HG03025 (cell line): ENCODE measurements around the gene ZNF260.
"Not testable (repeated sequence)": the region's sequence is repeated elsewhere in the genome, so short reads cannot be mapped to it uniquely, and the experiment has no call there.

Experiments
- ATAC-seq: cut with Tn5 transposase; IDR thresholded peaks from one replicate; pipeline ENCODE4 v1.9.1; 2021; ENCODE audit warnings: mild to moderate bottlenecking, moderate library complexity; ENCODE audit not compliant: unreplicated experiment, low FRiP score

Gene ZNF260

DNA sequence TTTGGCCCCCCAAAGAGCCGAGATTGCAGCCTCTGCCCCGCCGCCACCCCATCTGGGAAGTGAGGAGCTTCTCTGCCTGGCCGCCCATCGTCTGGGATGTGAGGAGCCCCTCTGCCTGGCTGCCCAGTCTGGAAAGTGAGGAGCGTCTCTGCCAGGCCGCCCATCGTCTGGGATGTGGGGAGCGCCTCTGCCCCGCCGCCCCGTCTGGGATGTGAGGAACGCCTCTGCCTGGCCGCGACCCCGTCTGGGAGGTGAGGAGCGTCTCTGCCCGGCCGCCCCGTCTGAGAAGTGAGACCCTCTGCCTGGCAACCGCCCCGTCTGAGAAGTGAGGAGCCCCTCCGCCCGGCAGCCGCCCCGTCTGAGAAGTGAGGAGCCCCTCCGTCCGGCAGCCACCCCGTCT, 37.2 kb downstream of the ZNF260 start:
- not testable (repeated sequence) for ATAC-seq

GRCh38 chr19:36489920-36490415, 38.1 kb downstream of the ZNF260 start:
- ATAC-seq, result peak; percentile 61

DNA sequence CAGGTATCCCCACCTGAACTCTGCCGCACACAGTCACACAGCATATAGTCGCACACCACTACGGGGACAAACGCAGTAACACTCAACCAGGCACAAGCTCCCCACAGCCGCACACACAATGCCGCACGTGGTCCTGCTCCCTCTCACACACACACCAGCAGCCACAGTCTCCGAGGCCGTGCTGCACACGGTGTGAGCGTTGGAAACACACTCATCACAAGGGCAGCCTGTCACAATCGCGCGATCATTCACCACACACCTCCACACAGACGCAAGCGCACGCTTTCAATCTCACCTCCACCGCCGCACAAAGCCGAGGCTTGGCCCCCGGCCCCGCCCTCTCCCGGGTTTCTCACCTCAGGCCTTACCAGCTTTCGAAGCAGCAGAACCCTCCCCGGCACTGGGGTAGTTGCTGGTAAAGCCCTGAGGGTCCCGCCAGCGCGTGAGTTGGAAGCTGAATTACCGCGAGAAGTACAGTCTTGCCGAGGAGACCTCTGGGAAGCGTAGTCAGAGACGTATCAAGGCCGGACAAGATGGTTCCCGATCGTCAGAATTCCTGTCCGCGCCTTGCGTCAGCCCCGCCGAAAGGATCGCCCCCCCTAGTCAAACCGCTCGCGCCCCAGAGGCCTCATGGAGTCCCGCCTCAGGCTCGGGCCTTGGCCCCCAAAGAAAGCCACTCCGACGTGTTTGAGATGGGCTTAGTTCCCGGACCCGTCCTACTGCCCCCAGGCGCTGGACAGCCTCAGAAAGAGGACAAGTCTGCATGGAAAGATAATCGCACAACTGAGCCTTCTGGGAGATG, 38.8 kb downstream of the ZNF260 start, which contains the start of gene ZNF566:
ZNF566 (minus strand) TSS at position 444 of the 802 bp plus-strand sequence. CDS start 13,004 bp downstream, outside the sequence.
- ATAC-seq, result peak; percentile 79

- ATAC-seq, result peak; percentile 8
Observed at GRCh38 chr19:36488846-36489117, 39.3 kb downstream of the ZNF260 start.

DNA sequence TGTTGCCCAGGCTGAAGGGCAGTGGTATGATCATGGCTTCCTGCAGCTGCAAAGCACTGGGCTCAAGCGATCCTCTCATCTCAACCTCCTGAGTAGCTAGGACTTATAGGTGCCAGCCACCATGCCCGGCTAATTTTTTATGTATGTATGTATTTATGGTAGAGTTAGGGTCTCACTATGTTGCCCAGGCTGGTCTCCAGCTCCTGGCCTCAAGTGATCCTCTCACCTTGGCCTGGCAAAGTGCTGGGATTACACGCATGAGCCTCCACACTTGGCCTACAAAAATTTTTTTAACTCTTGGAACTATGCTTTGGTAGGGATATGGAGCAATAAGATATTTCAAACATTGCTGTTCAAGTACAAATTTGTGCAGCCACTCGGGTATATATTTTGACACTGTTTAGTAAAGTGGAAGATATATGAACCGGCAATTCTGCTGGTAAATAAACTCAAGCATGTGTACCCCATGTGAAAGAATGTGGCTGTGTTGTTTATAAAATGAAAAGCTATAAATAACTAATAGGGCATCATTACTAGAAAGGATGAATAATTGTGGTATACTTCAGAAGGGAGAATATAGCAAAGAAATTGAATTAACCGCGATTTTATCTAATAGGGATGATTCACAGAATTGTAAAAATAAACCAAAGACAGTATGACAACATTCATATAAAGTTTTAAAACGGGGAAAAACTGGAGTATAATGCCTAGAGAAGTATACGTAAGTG, 39.8 kb downstream of the ZNF260 start:
- ATAC-seq, result no peak

DNA sequence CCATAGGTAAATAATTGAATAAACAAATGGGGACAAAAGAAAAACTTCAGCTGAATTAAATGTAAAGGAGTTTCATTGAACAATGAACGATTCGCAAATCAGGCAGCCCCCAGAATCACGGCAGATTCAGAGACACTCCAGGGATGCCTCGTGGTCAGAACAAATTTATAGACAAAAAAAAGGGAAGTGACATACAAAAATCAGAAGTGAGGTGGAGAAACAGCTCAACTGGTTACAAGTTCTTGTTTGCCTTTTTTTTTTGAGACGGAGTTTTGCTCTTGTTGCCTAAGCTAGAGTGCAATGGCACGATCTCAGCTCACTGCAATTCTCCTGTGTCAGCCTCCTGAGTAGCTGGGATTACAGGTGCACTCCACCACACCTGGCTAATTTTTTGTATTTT, 44.4 kb downstream of the ZNF260 start:
- ATAC-seq, result no peak

- ATAC-seq, result no peak
Observed at GRCh38 chr19:36482876-36483275, 45.2 kb downstream of the ZNF260 start.
